GDM1 (cell line): Measurements from ENCODE around the gene NPSR1.
"Not testable (repeated sequence)": the region's sequence is repeated elsewhere in the genome, so short reads cannot be mapped to it uniquely, and the experiment has no call there.

Experiments used
- DNase-seq: peaks from one replicate; lab custom pipeline; 2025; lab: John Stamatoyannopoulos, UW

The NPSR1 gene

GRCh38 chr7:34869057-34869456, 211.0 kb downstream of the NPSR1 start:
- DNase-seq = no peak

- DNase-seq = not testable (repeated sequence)
Measured at GRCh38 chr7:34870041-34870440, 212.0 kb downstream of the NPSR1 start.

DNA sequence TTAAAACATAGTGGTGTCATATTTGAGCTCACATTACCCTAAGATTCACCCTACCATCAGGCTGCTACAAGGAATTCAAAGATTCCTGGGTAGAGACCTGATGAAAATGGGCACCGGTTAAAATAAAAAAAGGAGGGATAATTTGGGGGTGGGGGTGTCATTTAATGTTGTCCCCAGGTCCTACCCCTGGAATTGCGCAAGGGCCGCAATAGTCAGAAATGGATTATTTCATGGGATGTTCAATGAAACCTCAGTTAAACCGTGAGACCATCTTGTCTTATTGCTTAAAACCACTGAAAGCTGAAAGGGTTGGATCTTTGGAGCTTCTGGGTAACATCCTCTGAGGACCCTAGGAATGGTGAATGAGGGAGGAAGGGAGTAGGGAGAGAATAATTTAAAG, 216.3 kb downstream of the NPSR1 start:
- DNase-seq = not testable (repeated sequence)

- no peak for DNase-seq
Measured at GRCh38 chr7:34875481-34875880, 217.5 kb downstream of the NPSR1 start.

DNA sequence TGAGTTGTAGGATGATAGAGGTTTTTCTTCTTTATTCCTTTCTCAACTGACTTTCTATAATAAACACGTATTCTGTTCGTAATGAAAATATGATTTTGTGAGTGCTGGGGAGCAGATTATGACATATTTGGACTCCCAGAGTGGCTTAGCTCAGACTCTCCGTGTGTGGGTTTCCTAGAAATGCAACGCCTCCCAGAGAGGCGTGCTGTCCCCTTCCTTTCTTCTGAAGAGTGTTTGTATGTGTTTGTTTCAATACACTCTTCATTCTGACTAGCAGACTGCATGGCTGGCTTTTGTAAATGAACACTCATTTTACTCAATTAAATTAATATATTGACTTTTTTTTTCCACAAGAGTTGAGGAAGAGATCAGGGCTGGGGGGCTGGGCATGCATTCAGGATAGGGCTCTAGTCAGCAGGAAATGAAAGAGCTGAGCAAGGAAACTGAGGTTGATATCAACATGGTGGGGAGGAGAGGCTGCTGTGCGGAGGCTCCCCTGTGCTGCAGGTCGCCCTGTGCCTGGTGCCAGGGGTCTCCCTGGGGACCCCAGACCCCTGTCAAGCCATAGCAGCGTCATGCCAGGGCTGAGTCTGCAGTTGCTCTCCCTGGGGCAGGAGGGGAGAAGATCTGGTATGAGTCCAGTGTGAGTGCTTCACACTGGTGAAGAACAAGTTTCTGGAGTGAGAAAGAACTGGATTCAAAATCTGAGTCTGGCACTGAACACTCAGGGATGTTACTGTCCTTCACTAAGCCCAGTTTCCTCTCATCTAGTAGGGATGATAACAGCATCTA, 221.1 kb downstream of the NPSR1 start:
- not testable (repeated sequence) for DNase-seq

DNA sequence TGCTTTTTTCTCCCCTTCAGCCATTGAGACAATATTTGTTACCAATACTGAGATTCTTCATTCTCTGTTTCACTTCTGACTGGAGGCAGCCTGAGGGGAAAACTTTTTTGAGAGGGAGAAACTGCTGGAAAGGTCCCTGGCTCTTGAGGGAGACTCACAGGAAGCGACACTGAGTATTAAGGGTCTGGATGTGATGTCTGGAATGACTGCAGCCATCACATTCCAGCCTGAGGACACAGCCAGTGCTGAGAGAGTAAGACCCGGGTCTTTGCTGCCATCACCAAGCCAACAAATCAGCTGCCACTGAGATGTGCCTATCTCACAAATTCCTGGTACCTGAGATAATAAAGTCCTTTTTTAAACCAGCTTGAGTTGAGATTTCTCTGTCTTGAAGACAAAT, 221.9 kb downstream of the NPSR1 start:
- no peak for DNase-seq

DNA sequence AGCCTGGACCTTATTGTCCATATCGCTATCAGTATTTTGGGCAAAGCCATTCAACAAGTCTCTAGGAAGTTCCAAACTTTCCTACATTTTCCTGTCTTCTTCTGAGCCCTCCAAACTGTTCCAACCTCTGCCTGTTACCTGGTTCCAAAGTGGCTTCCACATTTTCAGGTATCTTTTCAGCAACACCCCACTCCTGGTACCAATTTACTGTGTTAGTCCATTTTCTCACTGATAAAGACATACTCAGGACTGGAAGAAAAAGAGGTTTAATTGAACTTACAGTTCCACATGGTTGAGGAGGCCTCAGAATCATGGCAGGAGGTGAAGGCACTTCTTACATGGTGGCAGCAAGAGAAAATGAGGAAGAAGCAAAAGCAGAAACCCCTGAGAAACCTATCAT, 225.8 kb downstream of the NPSR1 start:
- DNase-seq = not testable (repeated sequence)

DNA sequence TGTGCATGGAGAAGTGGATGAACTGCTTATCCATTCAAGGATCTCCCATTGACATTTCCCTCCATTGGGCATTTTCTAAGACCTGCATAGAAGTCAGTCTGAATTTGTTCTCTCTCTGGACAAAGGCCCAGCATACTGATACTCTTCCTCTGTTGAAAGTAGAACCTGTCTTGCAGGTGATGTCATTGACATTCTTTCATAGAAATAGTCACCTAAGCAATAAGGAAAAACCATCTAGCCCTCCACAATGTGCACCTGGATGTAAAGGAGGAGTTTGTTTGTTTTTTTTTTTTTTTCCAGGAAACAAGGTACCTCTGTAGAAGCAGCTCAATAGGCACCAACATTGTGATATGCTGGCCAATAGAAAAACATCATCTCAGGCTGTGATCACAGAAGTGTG, 228.8 kb downstream of the NPSR1 start:
- no peak for DNase-seq

DNA sequence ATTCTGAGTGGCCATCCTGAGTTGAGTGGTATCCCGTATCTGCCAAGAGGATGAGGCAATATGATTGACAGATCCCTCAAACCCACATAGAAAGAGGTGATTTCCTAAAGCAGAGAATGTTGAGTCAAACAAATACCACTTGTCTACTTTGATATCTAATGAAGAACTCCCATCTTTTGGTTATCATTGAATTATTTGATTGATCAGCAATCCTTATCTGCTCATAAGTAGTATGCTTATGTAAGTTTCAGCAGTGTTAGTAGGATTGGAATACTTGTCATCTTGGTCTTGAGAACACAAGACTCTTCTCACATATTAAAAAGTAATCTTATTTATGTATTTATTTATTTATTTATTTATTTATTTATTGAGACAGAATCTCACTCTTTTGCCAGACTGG, 231.9 kb downstream of the NPSR1 start:
- no peak for DNase-seq

- DNase-seq = no peak
Measured at GRCh38 chr7:34895202-34895601, 237.2 kb downstream of the NPSR1 start.
